Psoas muscle (tissue), 8 donors: ENCODE results near the gene PRKD2. TPM values are rescaled to one million over a fixed set of nuclear protein-coding genes. Genes with fewer than 3 reads are reported as not detected.

Source experiments
- ATAC-seq, 4 donors: fragments of 200-7000 bp; cut with Tn5 transposase; one replicate each; pipeline ENCODE4 v1.9.1; 2020; ENCODE audit warnings: moderate library complexity in 3 of 4, mild to moderate bottlenecking in 2 of 4
- DNase-seq, 2 donors: peaks; one replicate each; pipeline ENCODE4 v3.0.0-alpha.2; 2020
- H3K27ac ChIP-seq: fragments of 200-600 bp; one replicate; pipeline ENCODE4 v1.8.0; 2022
- H3K27me3 ChIP-seq, 3 donors: fragments of 200-600 bp in 1 of 3; one replicate each; pipeline versions ENCODE4 v1.6.1 to v1.8.0; 2013 to 2022; ENCODE audit warnings: low read length in 2 of 3, mild to moderate bottlenecking in 2 of 3, moderate library complexity in 1 of 3; ENCODE audit not compliant: insufficient read depth in 3 of 3
- H3K36me3 ChIP-seq, 2 donors: fragments of 200-600 bp in 1 of 2; one replicate each; pipeline versions ENCODE4 v1.6.1 to v1.8.0; 2013 to 2022; ENCODE audit warnings: low read depth in 1 of 2, mild to moderate bottlenecking in 1 of 2, moderate library complexity in 1 of 2; ENCODE audit not compliant: insufficient read depth in 1 of 2
- H3K4me1 ChIP-seq: fragments of 200-600 bp; one replicate; pipeline ENCODE4 v1.8.0; 2022
- H3K4me3 ChIP-seq: fragments of 200-600 bp; one replicate; pipeline ENCODE4 v1.8.0; 2022; ENCODE audit warnings: mild to moderate bottlenecking
- H3K9me3 ChIP-seq: fragments of 200-600 bp; one replicate; pipeline ENCODE4 v1.8.0; 2022
- WGBS, 3 donors: extraction: QIAGEN DNeasy Blood & Tissue Kit; methylation state at CpG; one replicate each; pipeline versions ENCODE4 v1.1.6 to v1.1.7; 2013; 5-methylcytosine and 5-hydroxymethylcytosine counted together
- intact Hi-C, 2 donors: fragments of 100-400 bp; cut with DNase I; formaldehyde crosslinking; loops; one replicate each; pipeline versions ENCODE4 v1.11.0 to v1.14.2; 2022
- polyA plus RNA-seq, 3 donors: library from polyadenylated mRNA; stranded (reverse); fragments of 200-250 nt; gene quantifications; one replicate each; pipeline ENCODE4 v1.2.3, GENCODE V29; 2013
- total RNA-seq, 4 donors: library from RNA; stranded (reverse); fragmentation: NEBNext Ultra II Directional in 2 of 4; extraction: Animal tissue kit (Norgen Biotek cat#: 25700) in 2 of 4; gene quantifications; one replicate each; pipeline versions ENCODE4 v1.2.1 to v1.2.4, GENCODE V29; 2021 to 2023
- TF ChIP-seq, protein P1 (sequence below): fragments of 200-600 bp; IDR thresholded peaks from one replicate; pipeline ENCODE4 v1.8.0; 2022; ENCODE audit warnings: antibody characterized with exemption
- donor health status: healthy with polysubstance abuse.
- donor health status: DM: no; HTN: no; CAD: no; lungs with moderate emphysema.
- donor health status: Bipolar disorder and iron deficiency.
- donor health status: healthy.
- donor health status: DM: yes; HTN: yes; CAD: no.
- donor health status: DM: no; HTN: no; CAD: no.
- donor health status: DM: no; HTN: no; CAD: no.
- donor health status: DM: yes; HTN: yes; CAD: no.

Gene PRKD2
- total and polyA plus RNA-seq, 7 donors, result 4.0 to 9.1 (median 6.9) TPM

GRCh38 chr19:46760363-46760762 lies 43.4 kb upstream of the PRKD2 start:
- intact Hi-C loops, result no loop called here
- 84 to 86% (median 85%) methylated on average over 5 of the region's 5 CpGs for WGBS, 3 donors
- H3K27me3 ChIP-seq, result no peaks in the 10 kb centered on the region
- DNase-seq, result no peak
- peaks cover 3 to 16% of the 10 kb centered on the region in 2 donors for H3K36me3 ChIP-seq
- ATAC-seq, result no peak
- H3K27ac ChIP-seq, result peak overlapping the region; percentile 58
- H3K9me3 ChIP-seq, result no peaks in the 10 kb centered on the region
- TF ChIP-seq, protein P1, sequence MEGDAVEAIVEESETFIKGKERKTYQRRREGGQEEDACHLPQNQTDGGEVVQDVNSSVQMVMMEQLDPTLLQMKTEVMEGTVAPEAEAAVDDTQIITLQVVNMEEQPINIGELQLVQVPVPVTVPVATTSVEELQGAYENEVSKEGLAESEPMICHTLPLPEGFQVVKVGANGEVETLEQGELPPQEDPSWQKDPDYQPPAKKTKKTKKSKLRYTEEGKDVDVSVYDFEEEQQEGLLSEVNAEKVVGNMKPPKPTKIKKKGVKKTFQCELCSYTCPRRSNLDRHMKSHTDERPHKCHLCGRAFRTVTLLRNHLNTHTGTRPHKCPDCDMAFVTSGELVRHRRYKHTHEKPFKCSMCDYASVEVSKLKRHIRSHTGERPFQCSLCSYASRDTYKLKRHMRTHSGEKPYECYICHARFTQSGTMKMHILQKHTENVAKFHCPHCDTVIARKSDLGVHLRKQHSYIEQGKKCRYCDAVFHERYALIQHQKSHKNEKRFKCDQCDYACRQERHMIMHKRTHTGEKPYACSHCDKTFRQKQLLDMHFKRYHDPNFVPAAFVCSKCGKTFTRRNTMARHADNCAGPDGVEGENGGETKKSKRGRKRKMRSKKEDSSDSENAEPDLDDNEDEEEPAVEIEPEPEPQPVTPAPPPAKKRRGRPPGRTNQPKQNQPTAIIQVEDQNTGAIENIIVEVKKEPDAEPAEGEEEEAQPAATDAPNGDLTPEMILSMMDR, result no peak
- H3K4me3 ChIP-seq, result no peak overlapping the region
- H3K4me1 ChIP-seq, result peaks cover 23% of the 10 kb centered on the region

- Histone ChIP-seq H3K4me3 (no peak overlapping the region), H3K27ac (peak overlapping the region; percentile 46), H3K9me3 (no peaks in the 10 kb centered on the region), H3K27me3 (no peaks in the 10 kb centered on the region), H3K4me1 (peaks cover 23% of the 10 kb centered on the region), H3K36me3 (peaks cover 3 to 20% of the 10 kb centered on the region in 2 donors)
- TF ChIP-seq, protein P1, result no peak
- WGBS, 3 donors, result 36 to 50% (median 40%) methylated on average over 7 of the region's 7 CpGs
- peak in 1 of 2 donors; percentile 61 for DNase-seq
- intact Hi-C loops, result loop anchor here (5.0 to 10.0 kb wide), 2 partner anchors 232 to 235 kb away; no protein-coding TSS in a partner anchor
- peak; percentile 29 to 65 (median 51) for ATAC-seq
These were observed 43.0 kb upstream of the PRKD2 start for GRCh38 chr19:46759817-46760333.

- H3K27ac ChIP-seq, result no peak overlapping the region
- H3K4me1 ChIP-seq, result peaks cover 23% of the 10 kb centered on the region
- H3K4me3 ChIP-seq, result no peak overlapping the region
- no peaks in the 10 kb centered on the region for H3K27me3 ChIP-seq
- peaks cover 3 to 25% of the 10 kb centered on the region in 2 donors for H3K36me3 ChIP-seq
- DNase-seq (no peak), ATAC-seq (no peak)
- H3K9me3 ChIP-seq, result no peaks in the 10 kb centered on the region
- TF ChIP-seq, protein P1, result no peak
- intact Hi-C loops, result loop anchor here (5.0 to 10.0 kb wide), 2 partner anchors 233 to 236 kb away; no protein-coding TSS in a partner anchor
- 75 to 85% (median 76%) methylated on average over 6 of the region's 6 CpGs for WGBS, 3 donors
These were observed 42.3 kb upstream of the PRKD2 start for GRCh38 chr19:46759206-46759605.

DNA sequence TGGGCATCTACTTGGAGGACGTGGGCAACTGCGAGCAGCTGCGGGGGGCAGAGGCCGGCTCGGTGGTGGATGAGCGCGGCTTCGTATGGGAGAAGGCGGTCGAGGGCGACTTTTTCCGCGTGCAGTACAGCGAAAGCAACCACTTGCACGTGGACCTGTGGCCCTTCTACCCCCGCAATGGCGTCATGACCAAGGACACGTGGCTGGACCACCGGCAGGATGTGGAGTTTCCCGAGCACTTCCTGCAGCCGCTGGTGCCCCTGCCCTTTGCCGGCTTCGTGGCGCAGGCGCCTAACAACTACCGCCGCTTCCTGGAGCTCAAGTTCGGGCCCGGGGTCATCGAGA lies 39.6 kb upstream of the PRKD2 start:
- H3K27me3 ChIP-seq, result no peaks in the 10 kb centered on the region
- TF ChIP-seq, protein P1, result no peak
- H3K9me3 ChIP-seq, result no peaks in the 10 kb centered on the region
- peak in 1 of 2 donors; percentile 29 for DNase-seq
- intact Hi-C loops, result loop anchor here (2.0 to 10.0 kb wide), 3 partner anchors 84 to 238 kb away; no protein-coding TSS in a partner anchor
- 75 to 80% (median 80%) methylated on average over 29 to 30 of the region's 30 CpGs for WGBS, 3 donors
- peaks cover 3 to 42% of the 10 kb centered on the region in 2 donors for H3K36me3 ChIP-seq
- peaks cover 20% of the 10 kb centered on the region for H3K4me1 ChIP-seq
- no peak for ATAC-seq
- H3K27ac ChIP-seq, result no peak overlapping the region
- no peak overlapping the region for H3K4me3 ChIP-seq
